Measurements from ENCODE around the gene DMWD.

Gene DMWD

DNA sequence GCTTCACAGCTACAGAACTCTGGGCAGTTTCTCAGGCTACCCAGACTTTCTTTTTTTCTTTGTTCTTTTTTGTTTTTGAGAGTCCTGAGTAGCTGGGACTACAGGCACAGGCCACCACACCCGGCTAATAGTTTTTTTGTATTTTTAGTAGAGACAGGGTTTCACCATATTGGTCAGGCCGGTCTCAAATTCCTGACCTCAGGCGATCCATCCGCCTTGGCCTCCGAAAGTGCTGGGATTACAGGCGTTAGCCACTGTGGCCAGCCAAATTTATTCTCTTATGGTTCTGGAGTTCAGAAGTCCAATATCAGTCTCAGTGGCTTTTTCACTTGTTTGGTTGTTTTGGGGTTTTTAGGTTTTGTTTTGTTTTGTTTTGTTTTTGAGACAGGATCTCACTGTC lies 47.0 kb downstream of the DMWD start:
- DNase-seq (ENCODE audit: low spot score) = no peak

DNA sequence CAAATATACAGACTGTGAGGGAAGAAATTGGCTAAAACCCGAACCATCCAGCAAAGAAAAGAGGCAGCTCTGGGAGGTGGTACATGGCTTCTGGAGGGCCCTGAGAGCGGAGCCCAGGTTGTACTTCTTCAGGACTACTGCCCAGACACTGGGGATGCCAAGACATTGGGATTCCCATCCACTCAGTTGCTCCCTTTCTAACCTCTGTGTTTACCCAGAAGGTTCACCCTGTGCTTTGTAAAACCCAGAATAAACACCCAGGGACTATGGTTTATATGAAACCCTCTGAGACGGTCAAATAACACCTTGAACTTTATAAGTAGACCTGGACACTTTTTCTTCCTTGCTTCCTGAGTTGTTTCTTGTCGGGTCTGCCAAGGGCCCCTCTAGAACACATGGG lies 49.7 kb downstream of the DMWD start:
- DNase-seq (ENCODE audit: low spot score) = no peak

DNA sequence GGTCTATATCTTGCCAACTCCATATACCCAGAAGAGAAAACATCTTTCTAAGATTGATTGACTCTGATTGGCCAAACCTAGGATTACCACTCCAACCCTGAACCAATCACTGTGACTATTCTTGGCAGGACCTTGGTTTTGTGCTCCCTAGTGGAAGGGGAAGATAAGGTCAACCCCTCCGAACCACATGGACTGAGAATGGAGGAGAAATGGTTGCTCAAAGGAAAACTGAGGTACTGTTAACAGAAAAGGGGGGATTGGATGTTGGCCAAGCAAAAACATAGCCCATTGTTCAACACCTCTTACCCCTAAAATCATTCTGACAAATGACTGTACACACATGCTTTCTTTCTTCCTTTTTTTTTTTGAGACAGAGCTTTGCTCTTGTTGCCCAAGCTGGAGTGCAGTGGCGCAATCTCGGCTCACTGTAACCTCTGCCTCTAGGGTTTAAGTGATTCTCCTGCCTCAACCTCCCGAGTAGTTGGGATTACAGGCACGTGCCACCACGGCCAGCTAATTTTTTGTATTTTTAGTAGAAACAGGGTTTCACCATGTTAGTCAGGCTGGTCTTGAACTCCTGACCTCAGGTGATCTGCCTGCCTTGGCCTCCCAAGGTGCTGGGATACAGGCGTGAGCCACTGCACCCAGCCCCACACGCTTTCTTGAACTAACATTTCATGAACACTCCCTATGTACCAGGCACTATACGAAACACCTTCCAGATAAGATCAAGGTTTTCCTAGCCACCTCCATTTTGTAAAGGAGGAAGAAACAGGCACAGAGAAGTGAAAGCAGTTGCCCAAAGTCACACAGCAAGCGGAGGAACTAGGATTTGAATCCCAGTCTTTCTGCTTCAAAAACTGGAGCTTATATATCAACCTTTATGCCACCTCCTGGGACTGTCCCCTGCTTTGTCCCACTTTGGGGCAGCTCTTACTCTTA lies 52.9 kb downstream of the DMWD start:
- no peak for DNase-seq (ENCODE audit: low spot score)

GRCh38 chr19:45733160-45733810 lies 59.4 kb downstream of the DMWD start, which contains the start of gene MEIOSIN:
Gene MEIOSIN (plus strand): TSS chr19:45733439. CDS start chr19:45735377, 1,938 bp downstream.
- DNase-seq (ENCODE audit: low spot score) = no peak

All from COLO829 (cell line).